Naive thymus-derived CD4-positive, alpha-beta T cell (primary cell): ENCODE results near the gene KCNMB2. TPM values are rescaled to one million over a fixed set of nuclear protein-coding genes. Genes with fewer than 3 reads are reported as not detected.
A peak's percentile ranks its signal among the peaks of the same experiment; 100 is the strongest.

Experiments used
- ATAC-seq: fragments of 150-1000 bp; cut with Tn5 transposase; 2 replicates; pipeline ENCODE4 v1.10.0; 2021; ENCODE audit warnings: mild to moderate bottlenecking, moderate library complexity
- CTCF ChIA-PET: fragments of 350-600 bp; sonication (Branson Sonifier 250); formaldehyde crosslinking; loops from one replicate; lab custom pipeline; 2021; ENCODE audit warnings: antibody characterized with exemption; lab: Charles Lee
- POLR2A ChIA-PET: fragments of 350-600 bp; sonication (Branson Sonifier 250); formaldehyde crosslinking; loops from one replicate; lab custom pipeline; 2021; ENCODE audit warnings: antibody characterized with exemption, inconsistent platforms; lab: Charles Lee
- DNase-seq, 9 donors: peaks; one replicate each; pipeline versions ENCODE4 v3.0.0 to v3.0.0-alpha.2; 2020 to 2022; ENCODE audit warnings: mixed read lengths in 1 of 9
- H3K27ac ChIP-seq: one replicate; pipeline ENCODE4 v1.7.0; 2013; ENCODE audit warnings: mild to moderate bottlenecking, low read depth, low read length, moderate library complexity
- H3K27me3 ChIP-seq, 2 donors: one replicate each; pipeline ENCODE4 v1.7.0; 2013; ENCODE audit warnings: low read length in 2 of 2, mild to moderate bottlenecking in 2 of 2, moderate library complexity in 2 of 2; ENCODE audit not compliant: control insufficient read depth in 2 of 2, insufficient read depth in 2 of 2
- H3K36me3 ChIP-seq, 3 experiments: 1 replicate in 2 of 3; 2 replicates in 1 of 3; pipeline ENCODE4 v1.7.0; 2013; ENCODE audit warnings: low read length in 3 of 3, mild to moderate bottlenecking in 3 of 3, moderate library complexity in 1 of 3; ENCODE audit not compliant: insufficient read depth in 3 of 3, control insufficient read depth in 2 of 3
- H3K4me1 ChIP-seq, 2 donors: one replicate each; pipeline ENCODE4 v1.7.0; 2013; ENCODE audit warnings: low read length in 2 of 2, mild to moderate bottlenecking in 2 of 2, moderate library complexity in 1 of 2; ENCODE audit not compliant: control insufficient read depth in 2 of 2, insufficient read depth in 2 of 2
- H3K4me3 ChIP-seq: 2 replicates; pipeline ENCODE4 v1.7.0; 2013; ENCODE audit warnings: mild to moderate bottlenecking, low read length
- H3K9me3 ChIP-seq, 3 experiments: 1 replicate in 2 of 3; 2 replicates in 1 of 3; pipeline ENCODE4 v1.7.0; 2013; ENCODE audit warnings: low read length in 3 of 3; ENCODE audit not compliant: control insufficient read depth in 2 of 3
- H3K27ac Mint-ChIP-seq, 9 donors: one replicate each; pipeline ENCODE4 v1.8.0; 2020 to 2022; ENCODE audit warnings: mixed read lengths in 9 of 9, mild to moderate bottlenecking in 8 of 9, moderate library complexity in 5 of 9, inconsistent platforms in 2 of 9
- H3K27me3 Mint-ChIP-seq, 5 donors: one replicate each; pipeline ENCODE4 v1.8.0; 2021 to 2022; ENCODE audit warnings: mixed read lengths in 5 of 5, mild to moderate bottlenecking in 1 of 5
- H3K36me3 Mint-ChIP-seq, 5 donors: one replicate each; pipeline ENCODE4 v1.8.0; 2020 to 2022; ENCODE audit warnings: mixed read lengths in 5 of 5, mild to moderate bottlenecking in 3 of 5, inconsistent platforms in 1 of 5
- H3K4me1 Mint-ChIP-seq, 7 donors: one replicate each; pipeline ENCODE4 v1.8.0; 2020 to 2022; ENCODE audit warnings: mixed read lengths in 7 of 7, mild to moderate bottlenecking in 3 of 7, inconsistent platforms in 1 of 7
- H3K4me3 Mint-ChIP-seq, 10 donors: one replicate each; pipeline ENCODE4 v1.8.0; 2020 to 2022; ENCODE audit warnings: mild to moderate bottlenecking in 10 of 10, mixed read lengths in 10 of 10, moderate library complexity in 6 of 10, inconsistent platforms in 2 of 10
- H3K9me3 Mint-ChIP-seq, 11 donors: one replicate each; pipeline ENCODE4 v1.8.0; 2020 to 2022; ENCODE audit warnings: mixed read lengths in 11 of 11, mild to moderate bottlenecking in 4 of 11, inconsistent platforms in 1 of 11, moderate library complexity in 1 of 11
- intact Hi-C, 2 donors: fragments of 100-400 bp; cut with micrococcal nuclease; formaldehyde crosslinking; loops; one replicate each; pipeline ENCODE4 v1.15.1; 2023
- polyA plus RNA-seq, 2 donors: library from polyadenylated mRNA; unstranded; fragments of 300-500 nt; fragmentation: Illumina TruSeq; gene quantifications; one replicate each; pipeline ENCODE4 v1.2.3, GENCODE V29; 2021
- total RNA-seq, 6 experiments: library from RNA in 5 of 6; stranded (reverse) in 5 of 6; gene quantifications; 1 replicate in 5 of 6; 2 replicates in 1 of 6; pipeline ENCODE4 v1.2.3 and lab custom pipeline; 2021 to 2026

KCNMB2 gene
- total and polyA plus RNA-seq, 7 experiments from 2014 or later, result not detected

DNA sequence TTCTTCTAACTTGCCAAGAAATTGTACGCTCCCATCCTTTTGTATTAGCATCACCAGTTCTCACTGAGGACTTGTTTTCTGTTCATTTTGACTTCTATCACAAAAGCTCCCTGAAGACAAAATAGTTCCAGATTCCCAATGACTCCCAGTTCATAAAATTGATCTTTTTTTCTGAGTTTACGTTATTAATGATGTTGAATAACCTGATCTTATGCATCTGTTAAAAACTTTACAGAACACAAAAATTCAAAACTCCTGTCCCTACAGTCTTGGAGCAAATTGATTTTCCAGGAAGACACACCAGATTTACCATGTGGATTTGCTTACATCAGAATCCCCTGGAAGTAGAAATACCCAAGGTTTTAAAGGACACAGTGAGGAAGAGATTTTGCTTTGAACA is 8.3 kb upstream of the KCNMB2 start:
- H3K36me3 Mint-ChIP-seq, result no peaks in the 10 kb centered on the region
- ATAC-seq (no peak), DNase-seq (no peak)
- Histone ChIP-seq H3K4me3 (no peak overlapping the region), H3K27ac (no peak overlapping the region), H3K27me3 (no peaks in the 10 kb centered on the region), H3K36me3 (no peaks in the 10 kb centered on the region), H3K4me1 (no peaks in the 10 kb centered on the region), H3K9me3 (no peaks in the 10 kb centered on the region)
- no peak overlapping the region for H3K4me3 Mint-ChIP-seq
- ChIA-PET POLR2A (no interaction called here), CTCF (no interaction called here)
- H3K4me1 Mint-ChIP-seq, result no peaks in the 10 kb centered on the region
- peaks cover 0 to 10% (median 3%) of the 10 kb centered on the region in 11 donors for H3K9me3 Mint-ChIP-seq
- no peak overlapping the region for H3K27ac Mint-ChIP-seq
- peaks cover 0 to 20% (median 18%) of the 10 kb centered on the region in 5 donors for H3K27me3 Mint-ChIP-seq
- intact Hi-C loops, result no loop called here

GRCh38 chr3:178529606-178530225 is 6.5 kb upstream of the KCNMB2 start:
- ChIA-PET POLR2A (no interaction called here), CTCF (no interaction called here)
- H3K27ac ChIP-seq, result no peak overlapping the region
- H3K4me1 ChIP-seq, result no peaks in the 10 kb centered on the region
- Mint-ChIP-seq H3K36me3 (no peaks in the 10 kb centered on the region), H3K27ac (no peak overlapping the region), H3K9me3 (peaks cover 0 to 13% (median 4%) of the 10 kb centered on the region in 11 donors), H3K27me3 (peaks cover 0 to 34% (median 27%) of the 10 kb centered on the region in 5 donors), H3K4me1 (no peaks in the 10 kb centered on the region), H3K4me3 (no peak overlapping the region)
- H3K9me3 ChIP-seq, result no peaks in the 10 kb centered on the region
- intact Hi-C loops, result no loop called here
- no peak for ATAC-seq
- DNase-seq, result no peak
- H3K36me3 ChIP-seq, result no peaks in the 10 kb centered on the region
- no peaks in the 10 kb centered on the region for H3K27me3 ChIP-seq
- no peak overlapping the region for H3K4me3 ChIP-seq

DNA sequence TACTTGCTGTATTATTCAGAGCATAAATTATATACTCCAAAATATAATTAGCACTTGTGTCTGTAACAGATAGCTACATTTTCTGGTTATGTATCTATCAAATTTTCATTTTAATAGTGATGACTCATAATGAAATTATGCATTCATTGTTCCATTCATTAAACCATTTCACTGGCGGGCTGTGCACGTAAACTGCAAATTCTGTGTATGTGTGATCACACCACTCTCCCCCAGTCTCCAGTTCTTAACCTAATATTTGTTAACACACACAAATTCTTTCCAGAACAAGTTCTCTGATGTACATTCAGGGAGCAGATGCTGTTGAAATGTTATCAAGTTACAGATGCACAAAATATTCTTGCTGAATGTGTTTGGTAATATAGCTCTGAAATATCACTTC is 3.8 kb upstream of the KCNMB2 start:
- Mint-ChIP-seq H3K4me1 (peaks cover 0 to 12% (median 7%) of the 10 kb centered on the region in 7 donors), H3K27ac (no peak overlapping the region), H3K27me3 (peaks cover 17 to 59% (median 41%) of the 10 kb centered on the region in 5 donors), H3K9me3 (peaks cover 0 to 13% (median 4%) of the 10 kb centered on the region in 11 donors), H3K36me3 (no peaks in the 10 kb centered on the region), H3K4me3 (no peak overlapping the region)
- Histone ChIP-seq H3K27ac (no peak overlapping the region), H3K4me1 (peaks cover 0 to 7% of the 10 kb centered on the region in 2 donors), H3K27me3 (no peaks in the 10 kb centered on the region), H3K36me3 (no peaks in the 10 kb centered on the region), H3K4me3 (no peak overlapping the region), H3K9me3 (no peaks in the 10 kb centered on the region)
- ChIA-PET CTCF (no interaction called here), POLR2A (no interaction called here)
- DNase-seq (no peak), ATAC-seq (no peak)
- intact Hi-C loops, result no loop called here

GRCh38 chr3:178537122-178537705 is 978 bp downstream of the KCNMB2 start:
- Mint-ChIP-seq H3K9me3 (peaks cover 0 to 5% (median 0%) of the 10 kb centered on the region in 11 donors), H3K27ac (no peak overlapping the region), H3K4me3 (peak overlapping the region in 2 of 10 donors; percentile 2 to 50), H3K27me3 (peaks cover 20 to 79% (median 66%) of the 10 kb centered on the region in 5 donors), H3K36me3 (no peaks in the 10 kb centered on the region), H3K4me1 (peaks cover 0 to 12% (median 7%) of the 10 kb centered on the region in 7 donors)
- Histone ChIP-seq H3K9me3 (no peaks in the 10 kb centered on the region), H3K27ac (no peak overlapping the region), H3K36me3 (no peaks in the 10 kb centered on the region), H3K4me3 (no peak overlapping the region), H3K4me1 (peaks cover 0 to 7% of the 10 kb centered on the region in 2 donors), H3K27me3 (no peaks in the 10 kb centered on the region)
- DNase-seq (no peak), ATAC-seq (no peak)
- intact Hi-C loops, result no loop called here
- ChIA-PET CTCF (no interaction called here), POLR2A (no interaction called here)

DNA sequence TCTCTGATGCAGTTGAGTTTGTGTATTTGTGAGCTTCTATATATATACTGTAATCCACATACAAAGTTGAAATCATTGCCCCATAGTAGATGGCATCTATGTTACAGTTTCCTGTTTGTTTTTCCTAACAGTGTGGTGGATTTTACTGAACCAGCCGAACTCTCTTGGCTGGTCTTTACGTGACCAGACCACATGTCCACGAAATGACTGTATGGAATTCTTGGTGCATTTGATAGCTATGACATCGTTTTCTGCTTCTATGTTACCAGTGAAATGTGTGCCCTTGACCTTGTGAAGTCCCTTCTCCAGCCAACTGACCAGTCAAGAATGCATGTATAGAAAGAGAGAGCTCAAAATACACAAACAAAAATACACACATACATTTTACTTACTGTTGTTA is 1.8 kb downstream of the KCNMB2 start:
- Histone ChIP-seq H3K27ac (no peak overlapping the region), H3K36me3 (no peaks in the 10 kb centered on the region), H3K4me1 (peaks cover 0 to 7% of the 10 kb centered on the region in 2 donors), H3K9me3 (no peaks in the 10 kb centered on the region), H3K27me3 (no peaks in the 10 kb centered on the region), H3K4me3 (no peak overlapping the region)
- H3K27ac Mint-ChIP-seq, result no peak overlapping the region
- peaks cover 0 to 12% (median 7%) of the 10 kb centered on the region in 7 donors for H3K4me1 Mint-ChIP-seq
- no peak for DNase-seq
- ChIA-PET CTCF (interaction anchor here (0.7 kb wide), 1 partner anchor 1902 kb away, joined by 3 read pairs; no protein-coding TSS in a partner anchor), POLR2A (no interaction called here)
- intact Hi-C loops, result no loop called here
- ATAC-seq, result no peak
- no peaks in the 10 kb centered on the region for H3K36me3 Mint-ChIP-seq
- H3K4me3 Mint-ChIP-seq, result no peak overlapping the region
- peaks cover 20 to 76% (median 63%) of the 10 kb centered on the region in 5 donors for H3K27me3 Mint-ChIP-seq
- H3K9me3 Mint-ChIP-seq, result peaks cover 0 to 5% (median 0%) of the 10 kb centered on the region in 11 donors

DNA sequence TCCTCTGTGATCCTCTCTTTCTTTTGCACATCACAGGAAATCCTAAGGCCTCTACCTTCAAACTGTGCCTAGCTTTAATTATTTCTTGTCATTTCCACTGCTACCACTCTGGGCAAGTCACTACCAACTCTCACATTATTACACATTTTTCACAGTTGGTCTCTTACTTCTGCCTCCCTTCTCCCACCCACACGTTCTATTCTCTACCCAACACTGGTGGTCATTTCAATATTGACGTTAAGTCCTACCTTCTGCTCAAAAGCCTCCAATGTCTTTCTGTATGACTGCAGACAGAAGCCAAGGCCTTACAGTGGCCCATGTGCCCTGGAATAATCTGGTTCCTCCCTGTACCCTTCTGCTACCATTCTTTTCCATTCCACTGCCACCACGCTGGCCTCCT is 3.9 kb downstream of the KCNMB2 start:
- H3K27ac Mint-ChIP-seq, result no peak overlapping the region
- Histone ChIP-seq H3K27ac (no peak overlapping the region), H3K27me3 (no peaks in the 10 kb centered on the region), H3K4me1 (peaks cover 0 to 7% of the 10 kb centered on the region in 2 donors), H3K9me3 (no peaks in the 10 kb centered on the region), H3K36me3 (no peaks in the 10 kb centered on the region), H3K4me3 (no peak overlapping the region)
- no peaks in the 10 kb centered on the region for H3K36me3 Mint-ChIP-seq
- ATAC-seq (no peak), DNase-seq (no peak)
- intact Hi-C loops, result no loop called here
- ChIA-PET CTCF (no interaction called here), POLR2A (no interaction called here)
- H3K9me3 Mint-ChIP-seq, result peaks cover 0 to 1% (median 0%) of the 10 kb centered on the region in 11 donors
- H3K4me1 Mint-ChIP-seq, result peaks cover 0 to 12% (median 7%) of the 10 kb centered on the region in 7 donors
- no peak overlapping the region for H3K4me3 Mint-ChIP-seq
- H3K27me3 Mint-ChIP-seq, result peaks cover 20 to 58% (median 54%) of the 10 kb centered on the region in 5 donors

DNA sequence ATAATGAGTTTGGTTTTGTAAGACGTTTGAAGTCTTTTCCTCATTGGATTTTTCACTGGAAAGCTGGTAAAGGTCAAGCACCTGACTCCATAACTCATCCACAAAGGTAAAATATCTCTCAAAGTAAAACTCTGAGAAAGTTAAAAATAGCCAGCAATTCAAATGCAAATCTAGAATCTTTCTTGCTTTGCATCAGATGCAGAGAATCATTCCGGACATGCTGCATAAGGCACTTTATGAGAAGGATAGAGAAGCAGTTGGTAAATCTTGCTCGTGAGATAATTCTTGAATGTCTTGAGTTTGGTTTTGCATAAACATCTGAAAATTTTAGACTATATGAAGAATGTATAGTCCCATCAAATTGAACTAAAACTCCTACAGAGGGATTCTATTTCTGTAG is 9.1 kb downstream of the KCNMB2 start:
- Mint-ChIP-seq H3K4me1 (no peaks in the 10 kb centered on the region), H3K36me3 (no peaks in the 10 kb centered on the region), H3K27me3 (peaks cover 0 to 18% (median 10%) of the 10 kb centered on the region in 5 donors), H3K27ac (no peak overlapping the region), H3K4me3 (no peak overlapping the region), H3K9me3 (no peaks in the 10 kb centered on the region)
- Histone ChIP-seq H3K4me1 (no peaks in the 10 kb centered on the region), H3K9me3 (no peaks in the 10 kb centered on the region), H3K27me3 (no peaks in the 10 kb centered on the region), H3K4me3 (no peak overlapping the region), H3K36me3 (no peaks in the 10 kb centered on the region), H3K27ac (no peak overlapping the region)
- ChIA-PET POLR2A (no interaction called here), CTCF (no interaction called here)
- DNase-seq (no peak), ATAC-seq (no peak)
- intact Hi-C loops, result no loop called here
